PC-9 (cell line): Measurements from ENCODE around the gene CEP89. TPM values are rescaled to one million over a fixed set of nuclear protein-coding genes. Genes with fewer than 3 reads are reported as not detected.

ENCODE experiments used
- BruUV-seq: library from RNA; stranded (reverse); fragments of 400-500 nt; replicated peaks from 2 replicates; lab custom pipeline; 2021; lab: Mats Ljungman, UMichigan
- CTCF ChIA-PET: fragments of 300-600 bp; sonication (Branson Sonifier 250); formaldehyde crosslinking; loops from one replicate; lab custom pipeline; 2022; ENCODE audit warnings: antibody characterized with exemption; lab: Charles Lee
- POLR2A ChIA-PET: fragments of 300-600 bp; sonication (Branson Sonifier 250); formaldehyde crosslinking; loops from one replicate; lab custom pipeline; 2022; ENCODE audit warnings: antibody characterized with exemption; ENCODE audit not compliant: unreplicated experiment; lab: Charles Lee
- DNase-seq, 2 experiments: peaks; one replicate each; pipeline versions ENCODE4 v3.0.0 to v3.0.0-alpha.2; 2015 to 2022; ENCODE audit warnings: mixed read lengths in 1 of 2
- H2AFZ ChIP-seq: fragments of 200-600 bp; sonication (generic); 2 replicates; pipeline ENCODE4 v1.8.1; 2017; ENCODE audit warnings: antibody characterized with exemption
- H3F3A ChIP-seq: fragments of 200-600 bp; sonication (generic); 2 replicates; pipeline ENCODE4 v1.8.1; 2017; ENCODE audit warnings: antibody characterized with exemption, mild to moderate bottlenecking, low read depth; ENCODE audit not compliant: insufficient read depth
- H3K27ac ChIP-seq: fragments of 200-600 bp; sonication (generic); 2 replicates; pipeline ENCODE4 v1.6.1; 2016; ENCODE audit warnings: mixed run types
- H3K27me3 ChIP-seq: fragments of 200-600 bp; sonication (generic); 2 replicates; pipeline ENCODE4 v1.6.1; 2016; ENCODE audit warnings: low read depth, mixed run types; ENCODE audit not compliant: insufficient read depth
- H3K36me3 ChIP-seq: fragments of 200-600 bp; sonication (generic); 2 replicates; pipeline ENCODE4 v1.6.1; 2016; ENCODE audit warnings: low read depth, mixed run types
- H3K4me1 ChIP-seq: fragments of 200-600 bp; sonication (generic); replicated peaks from 2 replicates; pipeline ENCODE4 v1.6.1; 2016; ENCODE audit warnings: mixed run types; ENCODE audit not compliant: insufficient read depth
- H3K4me2 ChIP-seq: fragments of 200-600 bp; sonication (generic); 2 replicates; pipeline ENCODE4 v1.6.1; 2017; ENCODE audit warnings: mixed run types
- H3K4me3 ChIP-seq: fragments of 200-600 bp; sonication (generic); 2 replicates; pipeline ENCODE4 v1.6.1; 2016; ENCODE audit warnings: mixed run types
- H3K79me2 ChIP-seq: fragments of 200-600 bp; sonication (generic); 2 replicates; pipeline ENCODE4 v1.6.1; 2017; ENCODE audit warnings: low read depth, mixed run types
- H3K9me2 ChIP-seq: fragments of 200-600 bp; sonication (generic); 2 replicates; pipeline ENCODE4 v1.8.1; 2017; ENCODE audit warnings: mild to moderate bottlenecking; ENCODE audit not compliant: insufficient read depth
- H3K9me3 ChIP-seq: fragments of 200-600 bp; sonication (generic); 2 replicates; pipeline ENCODE4 v1.8.1; 2016; ENCODE audit warnings: low read depth; ENCODE audit not compliant: insufficient read depth
- H4K20me1 ChIP-seq: fragments of 200-600 bp; sonication (generic); 2 replicates; pipeline ENCODE4 v1.8.1; 2017; ENCODE audit not compliant: insufficient read depth
- EZH2 ChIP-seq: fragments of 200-600 bp; sonication (generic); IDR thresholded peaks from 2 replicates; pipeline ENCODE4 v1.8.0; 2017; ENCODE audit warnings: antibody characterized with exemption, low read depth
- intact Hi-C: fragments of 100-400 bp; cut with micrococcal nuclease; formaldehyde crosslinking; loops from one replicate; pipeline ENCODE4 v1.10.0; 2022; ENCODE audit not compliant: unreplicated experiment
- total RNA-seq: library from RNA; stranded (reverse); gene quantifications from 2 replicates; pipeline ENCODE4 v1.2.3, GENCODE V29; 2021
- TF ChIP-seq, protein P1 (sequence below): fragments of 200-600 bp; sonication (generic); conservative IDR thresholded peaks from 2 replicates; pipeline ENCODE4 v1.6.1; 2017; ENCODE audit warnings: mixed run types, antibody characterized with exemption, mild to moderate bottlenecking, moderate library complexity

CEP89 gene
- total RNA-seq, 1 experiment from 2014 or later: 33.6 TPM

- DNase-seq: no peak
- H3K4me2 ChIP-seq: no peak overlapping the region
- no peaks in the 10 kb centered on the region for H3K36me3 ChIP-seq
- H3K27ac ChIP-seq: no peak overlapping the region
- POLR2A ChIA-PET: no interaction called here
- no peak for TF ChIP-seq EZH2
- TF ChIP-seq, protein P1, sequence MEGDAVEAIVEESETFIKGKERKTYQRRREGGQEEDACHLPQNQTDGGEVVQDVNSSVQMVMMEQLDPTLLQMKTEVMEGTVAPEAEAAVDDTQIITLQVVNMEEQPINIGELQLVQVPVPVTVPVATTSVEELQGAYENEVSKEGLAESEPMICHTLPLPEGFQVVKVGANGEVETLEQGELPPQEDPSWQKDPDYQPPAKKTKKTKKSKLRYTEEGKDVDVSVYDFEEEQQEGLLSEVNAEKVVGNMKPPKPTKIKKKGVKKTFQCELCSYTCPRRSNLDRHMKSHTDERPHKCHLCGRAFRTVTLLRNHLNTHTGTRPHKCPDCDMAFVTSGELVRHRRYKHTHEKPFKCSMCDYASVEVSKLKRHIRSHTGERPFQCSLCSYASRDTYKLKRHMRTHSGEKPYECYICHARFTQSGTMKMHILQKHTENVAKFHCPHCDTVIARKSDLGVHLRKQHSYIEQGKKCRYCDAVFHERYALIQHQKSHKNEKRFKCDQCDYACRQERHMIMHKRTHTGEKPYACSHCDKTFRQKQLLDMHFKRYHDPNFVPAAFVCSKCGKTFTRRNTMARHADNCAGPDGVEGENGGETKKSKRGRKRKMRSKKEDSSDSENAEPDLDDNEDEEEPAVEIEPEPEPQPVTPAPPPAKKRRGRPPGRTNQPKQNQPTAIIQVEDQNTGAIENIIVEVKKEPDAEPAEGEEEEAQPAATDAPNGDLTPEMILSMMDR: no peak
- BruUV-seq: no TSS peak
- H3K27me3 ChIP-seq: no peaks in the 10 kb centered on the region
- H4K20me1 ChIP-seq: no peaks in the 10 kb centered on the region
- CTCF ChIA-PET: no interaction called here
- H2AFZ ChIP-seq: no peak overlapping the region
- H3K79me2 ChIP-seq: no peaks in the 10 kb centered on the region
- intact Hi-C loops: no loop called here
- H3K9me3 ChIP-seq: no peaks in the 10 kb centered on the region
- no peaks in the 10 kb centered on the region for H3K4me1 ChIP-seq
- no peaks in the 10 kb centered on the region for H3K9me2 ChIP-seq
- H3K4me3 ChIP-seq: no peak overlapping the region
- no peaks in the 10 kb centered on the region for H3F3A ChIP-seq
Observed at GRCh38 chr19:32862173-32862572, 109.6 kb downstream of the CEP89 start.

DNA sequence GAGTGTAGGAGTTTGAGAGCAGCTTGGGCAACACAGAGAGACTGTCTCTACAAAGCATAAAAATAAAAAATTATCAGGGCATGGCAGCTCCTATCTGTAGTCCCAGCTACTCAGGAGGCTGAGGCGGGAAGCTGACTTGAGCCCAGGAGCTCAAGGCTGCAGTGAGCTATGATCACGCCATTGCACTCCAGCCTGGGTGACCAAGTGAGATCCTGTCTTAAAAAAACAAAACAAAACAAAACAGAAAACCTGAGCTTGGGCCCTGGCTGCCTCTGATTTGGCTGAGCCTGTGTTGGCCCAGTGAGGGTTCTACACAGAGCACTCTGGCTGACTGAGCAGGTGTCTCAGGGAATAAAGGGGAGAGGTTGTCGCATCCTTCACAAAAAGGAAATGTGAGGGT is 110.2 kb downstream of the CEP89 start:
- H3K4me1 ChIP-seq: no peaks in the 10 kb centered on the region
- POLR2A ChIA-PET: no interaction called here
- CTCF ChIA-PET: no interaction called here
- no peak overlapping the region for H3K27ac ChIP-seq
- H3K36me3 ChIP-seq: no peaks in the 10 kb centered on the region
- BruUV-seq: no TSS peak
- TF ChIP-seq, protein P1: no peak
- TF ChIP-seq EZH2: no peak
- intact Hi-C loops: no loop called here
- no peak overlapping the region for H3K4me3 ChIP-seq
- H3K9me3 ChIP-seq: no peaks in the 10 kb centered on the region
- no peaks in the 10 kb centered on the region for H4K20me1 ChIP-seq
- no peaks in the 10 kb centered on the region for H3K9me2 ChIP-seq
- no peaks in the 10 kb centered on the region for H3K79me2 ChIP-seq
- no peak for DNase-seq
- H3F3A ChIP-seq: no peaks in the 10 kb centered on the region
- no peaks in the 10 kb centered on the region for H3K27me3 ChIP-seq
- no peak overlapping the region for H2AFZ ChIP-seq
- no peak overlapping the region for H3K4me2 ChIP-seq

DNA sequence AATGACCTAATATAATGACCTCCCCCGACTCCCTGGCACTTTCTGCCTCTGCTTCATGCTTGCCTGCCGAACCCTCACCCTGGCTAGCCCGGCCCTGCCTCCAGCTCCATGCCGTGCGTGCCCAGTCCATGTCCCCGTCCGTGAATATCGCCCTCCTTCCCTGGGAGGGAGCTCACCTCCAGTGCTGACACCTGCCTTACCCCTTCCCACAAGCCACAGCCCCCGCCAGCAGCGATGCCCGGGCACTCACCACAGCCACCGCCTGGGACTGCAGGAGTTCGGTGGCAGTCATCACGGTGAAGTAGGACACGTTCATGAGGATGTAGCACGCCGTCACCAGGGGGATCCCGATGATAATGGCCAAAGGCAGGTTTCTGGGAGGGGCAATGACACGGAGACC is 112.2 kb downstream of the CEP89 start:
- ChIA-PET CTCF (no interaction called here), POLR2A (no interaction called here)
- no peaks in the 10 kb centered on the region for H3K9me2 ChIP-seq
- H3F3A ChIP-seq: no peaks in the 10 kb centered on the region
- no peak overlapping the region for H2AFZ ChIP-seq
- no peaks in the 10 kb centered on the region for H3K27me3 ChIP-seq
- no peaks in the 10 kb centered on the region for H3K79me2 ChIP-seq
- H3K4me2 ChIP-seq: no peak overlapping the region
- H3K4me1 ChIP-seq: no peaks in the 10 kb centered on the region
- TF ChIP-seq, protein P1: no peak
- no peak for TF ChIP-seq EZH2
- no peak for DNase-seq
- no peak overlapping the region for H3K4me3 ChIP-seq
- no peaks in the 10 kb centered on the region for H3K36me3 ChIP-seq
- no peaks in the 10 kb centered on the region for H3K9me3 ChIP-seq
- H3K27ac ChIP-seq: no peak overlapping the region
- no peaks in the 10 kb centered on the region for H4K20me1 ChIP-seq
- intact Hi-C loops: no loop called here
- BruUV-seq: no TSS peak
